Measurements from ENCODE around the gene GNPTAB.

GNPTAB gene

DNA sequence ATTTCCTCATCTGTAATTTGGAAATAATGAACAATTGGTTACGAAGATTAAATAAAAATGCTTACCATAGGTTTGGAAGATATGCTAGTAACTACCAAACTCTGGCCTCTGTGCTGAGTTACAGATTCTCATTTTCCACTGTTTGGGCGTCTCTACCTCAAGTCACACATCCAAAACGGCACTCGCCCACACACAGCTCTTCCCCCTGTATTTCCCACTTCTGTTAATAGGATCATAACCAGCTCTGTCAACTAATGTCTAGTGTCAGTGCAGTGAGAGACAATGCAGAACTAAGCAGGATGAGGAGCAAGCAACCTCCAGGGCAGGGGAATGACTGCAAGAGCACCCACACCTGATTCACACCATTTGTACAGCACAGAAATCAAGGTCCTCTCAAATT is 80.6 kb downstream of the GNPTAB start:
- TF ChIP-seq CTCF (conservative IDR thresholded peaks at IDR 0.05; ENCODE audit: control insufficient read depth, insufficient read depth, low read depth, low read length): no peak
- H3K4me3 ChIP-seq (ENCODE audit: control insufficient read depth, low read depth, low read length): no peak overlapping the region
- no peak for DNase-seq (ENCODE audit: low read depth)

DNA sequence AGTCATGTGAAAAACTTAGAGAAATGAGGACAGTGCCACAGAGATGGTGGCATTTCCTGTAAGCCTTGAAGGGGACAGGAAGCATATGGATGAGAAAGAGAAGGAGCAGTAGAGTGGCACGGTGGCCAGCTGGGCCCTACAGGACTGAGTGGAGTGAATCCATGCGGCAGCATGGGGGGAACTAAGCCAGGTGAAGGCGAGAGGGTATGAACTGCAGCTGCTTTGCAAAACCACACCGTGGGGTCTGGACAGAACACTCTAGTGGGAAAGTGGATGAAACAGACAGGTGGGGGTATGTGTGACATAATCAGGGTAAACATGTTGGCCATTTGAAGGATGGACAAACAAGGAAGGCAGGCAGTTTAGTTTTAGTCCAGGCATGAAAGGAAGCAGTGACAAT is 81.1 kb downstream of the GNPTAB start:
- no peak for TF ChIP-seq CTCF (conservative IDR thresholded peaks at IDR 0.05; ENCODE audit: control insufficient read depth, insufficient read depth, low read depth, low read length)
- no peak for DNase-seq (ENCODE audit: low read depth)

DNA sequence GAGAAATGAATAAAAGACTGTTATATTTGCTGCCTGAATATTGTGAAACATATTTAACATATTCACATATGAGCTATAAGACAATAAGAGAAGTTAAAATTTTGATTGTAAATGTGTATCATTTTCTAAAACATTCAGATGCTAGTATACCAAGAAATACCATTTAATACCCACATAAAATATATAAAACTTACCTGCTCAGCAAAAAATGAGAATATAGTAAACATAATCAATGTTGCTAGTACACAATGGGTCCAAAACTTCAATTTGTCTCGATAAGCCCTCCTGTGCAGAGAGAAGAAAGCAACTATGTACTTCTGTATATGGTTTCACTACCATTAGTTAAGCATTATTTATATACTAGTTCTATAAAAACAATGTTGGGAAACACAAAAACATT is 81.9 kb downstream of the GNPTAB start:
- no peak overlapping the region for H3K4me3 ChIP-seq (ENCODE audit: control insufficient read depth, low read depth, low read length)
- no peak for DNase-seq (ENCODE audit: low read depth)
- no peak for TF ChIP-seq CTCF (conservative IDR thresholded peaks at IDR 0.05; ENCODE audit: control insufficient read depth, insufficient read depth, low read depth, low read length)

More for the DNA sequence above, 81.1 kb downstream of the GNPTAB start:
- H3K4me3 ChIP-seq (ENCODE audit: control insufficient read depth, low read depth, low read length): no peak overlapping the region

- H3K4me3 ChIP-seq (ENCODE audit: control insufficient read depth, low read depth, low read length): no peak overlapping the region
- no peak for TF ChIP-seq CTCF (conservative IDR thresholded peaks at IDR 0.05; ENCODE audit: control insufficient read depth, insufficient read depth, low read depth, low read length)
- no peak for DNase-seq (ENCODE audit: low read depth)
Observed at GRCh38 chr12:101747697-101748096, 83.1 kb downstream of the GNPTAB start.

- no peak overlapping the region for H3K4me3 ChIP-seq (ENCODE audit: control insufficient read depth, low read depth, low read length)
- no peak for TF ChIP-seq CTCF (conservative IDR thresholded peaks at IDR 0.05; ENCODE audit: control insufficient read depth, insufficient read depth, low read depth, low read length)
- no peak for DNase-seq (ENCODE audit: low read depth)
Observed at GRCh38 chr12:101746661-101747060, 84.1 kb downstream of the GNPTAB start.

GRCh38 chr12:101746196-101746595 is 84.6 kb downstream of the GNPTAB start:
- H3K4me3 ChIP-seq (ENCODE audit: control insufficient read depth, low read depth, low read length): no peak overlapping the region
- no peak for DNase-seq (ENCODE audit: low read depth)
- no peak for TF ChIP-seq CTCF (conservative IDR thresholded peaks at IDR 0.05; ENCODE audit: control insufficient read depth, insufficient read depth, low read depth, low read length)

DNA sequence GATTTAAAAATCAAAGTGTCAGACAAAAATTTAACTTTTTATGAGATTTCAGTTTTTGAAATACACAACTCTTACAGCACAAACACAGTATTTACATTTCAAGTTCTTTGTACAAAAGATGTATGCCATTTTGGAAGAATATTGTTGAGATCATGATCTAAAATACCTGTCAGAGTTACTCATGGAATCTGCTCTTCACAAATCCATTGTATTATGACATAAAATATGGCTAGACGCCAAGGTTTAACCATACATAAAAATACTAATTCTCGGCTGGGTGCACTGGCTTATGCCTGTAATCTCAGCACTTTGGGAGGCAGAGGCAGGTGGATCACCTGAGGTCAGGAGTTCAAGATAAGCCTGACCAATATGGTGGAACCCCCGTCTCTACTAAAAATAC is 85.3 kb downstream of the GNPTAB start:
- no peak for TF ChIP-seq CTCF (conservative IDR thresholded peaks at IDR 0.05; ENCODE audit: control insufficient read depth, insufficient read depth, low read depth, low read length)
- DNase-seq (ENCODE audit: low read depth): no peak
- H3K4me3 ChIP-seq (ENCODE audit: control insufficient read depth, low read depth, low read length): no peak overlapping the region

All from fibroblast of mammary gland (primary cell).